ENCODE data around the gene ANKRD36. TPM values are rescaled to one million over a fixed set of nuclear protein-coding genes. Genes with fewer than 3 reads are reported as not detected.
A peak's percentile ranks its signal among the peaks of the same experiment; 100 is the strongest.
"Not testable (repeated sequence)": the region's sequence is repeated elsewhere in the genome, so short reads cannot be mapped to it uniquely, and the experiment has no call there.

Gene ANKRD36
- total RNA-seq, 1 donor from 2014 or later, result 8.1 TPM

GRCh38 chr2:97129090-97129489 lies 16.1 kb downstream of the ANKRD36 start:
- not testable (repeated sequence) for ATAC-seq

GRCh38 chr2:97144016-97144415 lies 31.1 kb downstream of the ANKRD36 start:
- not testable (repeated sequence) for ATAC-seq

DNA sequence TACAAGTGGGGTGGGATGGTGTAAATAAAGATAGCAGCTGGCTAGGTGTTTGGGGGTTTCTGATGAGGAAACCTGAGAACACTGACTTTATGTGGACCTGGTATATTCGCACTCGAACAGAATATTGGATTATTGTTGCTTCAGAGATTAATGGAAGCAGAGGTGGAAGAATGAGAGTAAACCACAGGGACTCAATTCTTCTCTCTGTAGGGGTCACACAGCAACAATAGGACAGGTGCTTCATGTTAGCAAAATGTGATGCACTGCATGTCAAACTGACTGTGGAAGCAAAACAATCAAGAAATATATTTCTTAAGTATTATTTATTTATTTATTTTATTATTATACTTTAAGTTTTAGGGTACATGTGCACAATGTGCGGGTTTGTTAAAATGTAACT lies 53.6 kb downstream of the ANKRD36 start:
- not testable (repeated sequence) for ATAC-seq

DNA sequence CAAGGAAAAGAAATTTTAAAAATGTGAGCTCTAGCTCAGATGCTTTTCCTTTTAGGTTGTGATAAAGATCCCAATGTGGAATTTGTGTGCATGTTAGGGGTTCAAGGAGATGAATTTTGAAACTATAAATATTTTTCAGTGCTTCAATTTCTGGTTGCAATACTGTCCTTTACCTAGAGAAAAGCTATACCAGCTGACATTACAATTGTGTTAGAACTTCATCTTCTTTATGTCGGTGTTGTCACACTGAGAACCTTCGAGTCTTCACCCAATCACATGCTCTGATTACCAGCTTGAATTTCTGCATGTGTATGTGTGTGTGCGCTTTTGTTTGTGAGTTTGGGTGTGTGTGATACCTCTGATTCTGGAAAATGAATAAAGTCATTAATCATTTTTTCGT lies 55.0 kb downstream of the ANKRD36 start:
- peak; percentile 38 for ATAC-seq

- ATAC-seq, result not testable (repeated sequence)
Observed at GRCh38 chr2:97168583-97168982, 55.6 kb downstream of the ANKRD36 start.

DNA sequence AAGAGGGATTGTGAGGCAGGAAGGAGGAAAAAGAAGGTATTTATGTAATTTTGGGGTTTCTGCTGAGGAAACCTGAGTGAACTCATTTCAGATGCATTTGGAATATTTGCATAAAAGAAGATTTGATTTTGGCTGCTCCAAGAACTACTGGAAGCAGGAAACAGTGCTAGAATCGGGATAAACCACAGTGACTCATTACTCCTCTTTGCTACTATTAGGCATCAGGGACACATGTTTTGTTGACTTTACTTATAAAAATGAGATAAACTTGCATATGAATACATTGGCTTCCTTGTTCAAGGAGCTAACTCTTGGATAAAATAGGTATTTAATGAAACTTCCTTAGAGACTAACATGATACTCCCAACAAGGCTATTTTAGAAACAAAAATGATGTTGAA lies 67.4 kb downstream of the ANKRD36 start:
- ATAC-seq, result not testable (repeated sequence)

DNA sequence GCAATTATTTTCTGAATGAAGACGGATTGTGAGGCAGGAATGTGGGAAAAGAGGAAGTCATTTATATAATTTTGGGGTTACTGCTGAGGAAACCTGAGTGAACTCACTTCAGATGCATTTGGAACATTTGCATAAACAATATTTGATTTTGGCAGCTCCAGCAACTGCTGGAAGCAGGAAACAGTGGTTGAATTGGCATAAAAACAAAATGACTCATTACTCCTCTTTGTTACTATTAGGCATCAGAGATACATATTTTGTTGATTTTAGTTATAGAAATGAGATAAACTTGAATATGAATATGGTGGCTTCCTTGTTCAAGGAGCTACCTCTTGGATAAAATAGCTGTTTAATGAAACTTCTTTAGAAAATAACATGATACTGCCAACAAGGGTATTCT lies 82.4 kb downstream of the ANKRD36 start:
- not testable (repeated sequence) for ATAC-seq

- not testable (repeated sequence) for ATAC-seq
Observed at GRCh38 chr2:97197251-97197650, 84.3 kb downstream of the ANKRD36 start.

GRCh38 chr2:97200887-97201286 lies 87.9 kb downstream of the ANKRD36 start:
- not testable (repeated sequence) for ATAC-seq

DNA sequence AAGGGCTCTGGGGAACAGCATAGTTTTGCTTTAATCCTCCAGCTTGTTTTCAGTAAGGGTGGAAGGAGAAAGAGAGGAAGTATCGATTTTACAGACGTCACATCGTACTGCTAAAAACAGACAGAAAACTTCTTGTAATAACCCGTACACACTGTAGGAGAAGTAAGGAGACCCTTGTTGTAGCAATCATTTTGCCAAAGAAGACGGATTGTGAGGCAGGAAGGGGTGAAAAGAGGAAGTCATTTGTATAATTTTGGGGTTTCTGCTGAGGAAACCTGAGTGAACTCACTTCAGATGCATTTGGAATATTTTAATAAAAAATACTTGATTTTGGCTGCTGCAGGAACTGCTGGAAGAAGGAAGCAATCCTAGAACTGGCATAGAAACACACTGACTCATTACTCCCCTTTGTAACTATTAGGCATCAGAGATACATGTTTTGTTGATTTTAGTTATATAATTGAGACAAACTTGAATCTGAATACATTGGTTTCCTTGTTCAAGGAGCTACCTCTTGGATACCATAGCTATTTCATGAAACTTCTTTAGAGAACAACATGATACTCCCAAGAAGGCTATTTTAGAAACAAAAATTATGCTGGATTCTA lies 89.8 kb downstream of the ANKRD36 start:
- not testable (repeated sequence) for ATAC-seq

GRCh38 chr2:97210325-97210724 lies 97.4 kb downstream of the ANKRD36 start:
- no peak for ATAC-seq

DNA sequence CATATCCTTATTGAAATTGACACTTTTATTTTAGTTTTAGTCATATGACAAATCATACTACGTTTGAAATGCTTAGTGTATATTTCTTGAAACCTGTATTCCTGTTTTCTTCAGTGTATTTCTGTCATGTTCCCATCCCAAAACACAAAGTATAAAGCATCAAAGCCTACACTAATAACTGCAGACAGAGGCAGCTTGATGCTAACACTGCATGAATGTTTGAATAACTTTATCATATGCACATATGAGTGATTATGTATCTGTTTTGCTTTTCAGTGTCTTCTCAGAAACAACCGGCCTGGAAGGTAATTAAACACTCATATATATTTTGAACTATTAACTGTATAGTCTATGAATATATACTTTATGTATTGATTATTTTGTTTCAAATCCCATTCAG lies 102.1 kb downstream of the ANKRD36 start:
- ATAC-seq, result not testable (repeated sequence)

- ATAC-seq, result not testable (repeated sequence)
Observed at GRCh38 chr2:97230848-97231585, 118.1 kb downstream of the ANKRD36 start.

GRCh38 chr2:97232981-97233380 lies 120.0 kb downstream of the ANKRD36 start:
- ATAC-seq, result not testable (repeated sequence)

- not testable (repeated sequence) for ATAC-seq
Observed at GRCh38 chr2:97233660-97234295, 120.8 kb downstream of the ANKRD36 start.

DNA sequence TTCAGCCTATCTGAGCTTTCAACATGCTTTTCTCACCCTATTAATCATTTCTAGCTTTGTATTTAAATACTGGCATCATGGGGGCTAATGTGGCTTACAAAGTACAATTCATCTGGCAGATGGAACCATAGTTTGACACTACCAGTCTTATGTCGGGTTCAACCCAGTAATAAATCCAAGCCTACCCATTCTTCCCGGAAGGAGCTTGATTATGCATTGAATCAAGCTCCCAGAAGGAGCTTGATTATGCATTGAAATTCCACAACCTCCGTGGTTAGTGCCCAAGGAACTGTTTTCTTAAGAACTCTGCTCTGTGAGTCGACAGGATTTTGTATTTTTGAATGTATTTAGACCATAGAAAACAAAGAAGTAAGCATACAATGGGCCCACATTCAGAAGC lies 148.2 kb downstream of the ANKRD36 start:
- ATAC-seq, result not testable (repeated sequence)

DNA sequence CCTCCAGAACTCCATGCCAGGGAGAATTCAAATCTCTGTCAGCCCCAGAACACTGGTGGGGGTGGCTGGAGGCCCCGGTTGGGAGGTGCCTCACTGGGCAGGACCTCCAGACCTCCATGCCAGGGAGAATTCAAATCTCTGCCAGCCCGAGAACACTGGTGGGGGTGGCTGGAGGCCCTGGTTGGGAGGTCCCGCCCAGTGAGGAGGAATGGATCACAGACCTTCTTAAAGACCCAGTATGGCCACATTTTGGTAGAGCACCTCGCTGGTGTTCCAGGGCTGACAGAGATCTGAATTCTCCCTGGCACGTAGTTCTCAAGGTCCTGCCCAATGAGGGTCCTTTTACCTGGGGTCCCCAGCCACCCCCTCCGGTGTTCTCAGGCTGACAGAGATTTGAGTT lies 153.5 kb downstream of the ANKRD36 start:
- ATAC-seq, result not testable (repeated sequence)

DNA sequence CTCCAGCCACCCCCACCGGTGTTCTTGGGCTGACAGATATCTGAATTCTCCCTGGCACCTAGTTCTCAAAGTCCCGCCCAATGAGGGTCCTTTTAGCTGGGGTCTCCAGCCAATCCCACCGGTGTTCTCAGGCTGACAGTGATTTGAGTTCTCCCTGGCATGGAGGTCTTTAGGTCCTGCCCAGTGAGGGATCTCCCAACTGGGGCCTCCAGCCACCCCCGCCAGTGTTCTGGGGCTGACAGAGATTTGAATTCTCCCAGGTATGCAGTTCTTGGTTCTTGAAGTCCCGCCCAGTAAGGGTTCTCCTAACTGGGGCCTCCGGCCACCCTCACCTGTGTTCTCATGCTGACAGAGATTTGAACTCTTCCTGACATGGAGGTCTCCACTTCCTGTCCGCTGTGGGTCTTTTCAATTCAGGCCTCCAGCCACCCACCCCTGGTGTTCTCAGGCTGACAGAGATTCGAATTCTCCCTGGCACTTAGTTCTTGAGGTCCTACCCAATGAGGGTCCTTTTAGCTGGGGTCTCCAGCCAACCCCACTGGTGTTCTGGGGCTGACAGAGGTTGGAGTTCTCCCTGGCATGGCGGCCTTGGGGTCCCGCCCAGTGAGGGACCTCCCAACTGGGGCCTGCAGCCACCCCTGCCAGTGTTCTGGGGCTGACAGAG lies 154.6 kb downstream of the ANKRD36 start:
- no peak for ATAC-seq

GRCh38 chr2:97268075-97268591 lies 155.2 kb downstream of the ANKRD36 start:
- ATAC-seq, result not testable (repeated sequence)

GRCh38 chr2:97276232-97276798 lies 163.4 kb downstream of the ANKRD36 start:
- not testable (repeated sequence) for ATAC-seq

DNA sequence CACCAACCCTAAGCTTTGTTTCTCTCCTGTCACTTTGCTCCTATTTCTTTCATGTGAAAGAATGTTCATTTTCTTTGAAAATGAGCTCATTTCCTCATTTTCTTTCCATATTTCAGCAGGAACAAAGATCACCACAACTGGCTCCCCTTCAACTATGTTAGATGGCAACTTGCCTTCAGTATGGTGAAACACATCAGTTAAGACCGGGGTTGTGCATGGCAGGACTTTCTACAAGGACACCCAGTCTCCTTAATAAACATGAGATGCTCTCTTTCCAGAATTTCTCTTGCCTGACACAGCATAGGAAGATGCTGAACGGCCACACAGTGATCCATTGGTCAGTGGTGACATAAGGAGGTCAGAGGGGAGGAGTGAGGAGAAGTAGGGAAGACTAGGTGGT lies 172.2 kb downstream of the ANKRD36 start:
- not testable (repeated sequence) for ATAC-seq

DNA sequence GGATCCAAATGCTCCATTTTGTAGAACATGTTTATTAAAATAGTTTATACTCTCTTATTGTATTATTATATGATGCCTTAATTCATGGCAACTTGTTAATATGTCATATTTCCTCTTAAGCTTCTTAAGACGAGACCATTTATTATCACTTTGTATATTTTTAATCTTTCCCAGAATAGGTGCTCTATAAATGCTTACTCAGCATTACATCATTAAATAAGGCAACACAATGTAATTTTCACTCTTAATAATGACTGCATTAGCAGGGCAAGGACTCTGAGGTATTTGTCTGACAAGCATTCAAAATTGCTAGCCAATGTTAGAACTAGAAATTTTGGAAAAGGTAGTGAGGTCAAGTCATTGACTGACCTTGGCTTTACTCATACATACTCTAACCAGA lies 180.7 kb downstream of the ANKRD36 start:
- not testable (repeated sequence) for ATAC-seq
